ENCODE data around the gene SPINT4. TPM values are rescaled to one million over a fixed set of nuclear protein-coding genes. Genes with fewer than 3 reads are reported as not detected.
"Not testable (repeated sequence)": the region's sequence is repeated elsewhere in the genome, so short reads cannot be mapped to it uniquely, and the experiment has no call there.

The SPINT4 gene
- polyA plus RNA-seq, 12 donors = not detected

DNA sequence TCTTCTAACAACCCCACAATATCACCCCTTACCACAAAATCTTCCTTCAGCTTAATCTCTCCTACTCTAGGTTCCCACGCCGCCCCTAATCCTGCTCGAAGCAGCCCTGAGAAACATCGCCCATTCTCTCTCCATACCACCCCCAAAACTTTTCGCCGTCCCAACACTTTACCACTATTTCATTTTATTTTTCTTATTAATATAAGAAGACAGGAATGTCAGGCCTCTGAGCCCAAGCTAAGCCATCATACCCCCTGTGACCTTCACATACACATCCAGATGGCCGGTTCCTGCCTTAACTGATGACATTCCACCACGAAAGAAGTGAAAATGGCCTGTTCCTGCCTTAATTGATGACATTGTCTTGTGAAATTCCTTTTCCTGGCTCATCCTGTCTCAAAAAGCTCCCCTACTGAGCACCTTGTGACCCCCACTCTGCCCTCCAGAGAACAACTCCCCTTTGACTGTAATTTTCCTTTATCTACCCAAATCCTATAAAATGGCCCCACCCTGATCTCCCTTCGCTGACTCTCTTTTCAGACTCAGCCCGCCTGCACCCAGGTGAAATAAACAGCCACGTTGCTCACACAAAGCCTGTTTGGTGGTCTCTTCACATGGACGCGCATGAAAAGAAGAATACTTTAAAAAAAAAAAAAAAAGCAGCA, 42.6 kb downstream of the SPINT4 start:
- not testable (repeated sequence) for DNase-seq

DNA sequence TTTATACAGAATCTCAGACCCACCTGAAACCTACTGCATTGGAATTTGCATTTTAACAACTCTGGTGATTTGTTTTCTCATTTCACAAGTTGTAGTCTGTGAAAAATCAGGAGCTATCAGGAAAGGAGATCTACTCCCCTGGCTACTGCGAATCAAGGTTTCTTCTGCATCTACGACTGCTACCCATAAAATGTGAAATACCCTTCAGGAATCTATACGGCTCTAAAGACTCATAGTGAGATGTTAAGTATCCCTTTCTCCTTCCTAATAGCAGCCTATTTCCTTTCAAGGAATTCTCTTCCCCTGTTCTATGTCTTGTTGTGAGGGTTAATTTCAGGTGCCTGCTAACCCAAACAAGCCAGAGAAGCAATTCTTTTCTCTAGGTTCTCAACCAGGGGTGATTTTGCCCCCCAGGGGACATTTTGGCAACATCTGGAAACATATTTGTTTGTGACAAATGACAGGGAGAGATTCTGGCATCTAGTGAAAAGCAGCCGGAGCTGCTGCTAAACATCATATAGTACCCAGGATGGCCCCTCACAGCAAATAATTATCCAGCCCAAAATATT, 43.2 kb downstream of the SPINT4 start:
- no peak for DNase-seq

- DNase-seq = no peak
These were observed 43.8 kb downstream of the SPINT4 start for GRCh38 chr20:45765980-45766379.

- no peak for DNase-seq
These were observed 46.3 kb downstream of the SPINT4 start for GRCh38 chr20:45768479-45768878.

DNA sequence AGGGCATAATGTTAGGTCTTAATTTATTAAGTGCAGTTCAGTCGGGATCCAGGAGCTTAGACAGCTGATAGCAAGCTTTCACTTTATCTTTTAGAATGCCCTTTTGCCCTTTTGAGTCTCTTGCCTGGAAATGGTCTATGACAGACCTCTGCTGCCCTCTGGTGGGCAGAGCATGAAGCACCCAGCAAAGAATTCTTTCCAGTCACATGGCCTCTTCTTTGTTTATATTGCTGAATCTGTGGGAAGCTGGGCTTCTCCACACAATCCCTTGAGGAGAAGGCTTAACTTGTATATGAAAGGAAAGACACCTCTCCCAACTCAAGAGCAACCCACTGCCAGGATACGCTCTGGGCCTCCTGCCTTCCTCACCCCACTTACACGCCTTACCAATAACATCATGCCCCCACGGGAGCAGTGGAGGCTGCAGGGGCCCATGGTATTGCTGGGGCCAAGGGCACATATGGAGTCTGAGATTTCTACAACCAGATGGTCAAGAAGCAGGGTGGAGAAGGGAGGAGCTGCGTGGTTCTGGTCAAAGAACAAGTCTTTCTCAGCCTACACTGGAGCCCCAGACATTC, 49.1 kb downstream of the SPINT4 start:
- peak; percentile 85 for DNase-seq

GRCh38 chr20:45772693-45773092, 50.5 kb downstream of the SPINT4 start:
- no peak for DNase-seq

- no peak for DNase-seq
These were observed 52.8 kb downstream of the SPINT4 start for GRCh38 chr20:45774945-45775344.

- DNase-seq = no peak
These were observed 53.3 kb downstream of the SPINT4 start for GRCh38 chr20:45775411-45775810.

Other genes starting within 250 kb of the SPINT4 start
- gene SPINT3, start 206.7 kb upstream of the SPINT4 start, polyA plus RNA-seq (ENCODE audit: insufficient read length in 12 of 12) = not detected
- not detected for gene WFDC6, start 182.9 kb upstream of the SPINT4 start, polyA plus RNA-seq (ENCODE audit: insufficient read length in 12 of 12)
- gene EPPIN, start 174.9 kb upstream of the SPINT4 start, polyA plus RNA-seq (ENCODE audit: insufficient read length in 12 of 12) = under 1 TPM in 2 of 12 donors, not detected in 10; 0.07 to 0.11 TPM
- not detected for gene WFDC8, start 143.1 kb upstream of the SPINT4 start, polyA plus RNA-seq (ENCODE audit: insufficient read length in 12 of 12)
- gene WFDC10A, start 92.6 kb upstream of the SPINT4 start, polyA plus RNA-seq (ENCODE audit: insufficient read length in 12 of 12) = not detected
- gene WFDC9, start 91.1 kb upstream of the SPINT4 start, polyA plus RNA-seq (ENCODE audit: insufficient read length in 12 of 12) = not detected
- not detected for gene WFDC11, start 52.1 kb upstream of the SPINT4 start, polyA plus RNA-seq (ENCODE audit: insufficient read length in 12 of 12)
- gene WFDC13, start 20.3 kb upstream of the SPINT4 start, polyA plus RNA-seq (ENCODE audit: insufficient read length in 12 of 12) = under 1 TPM in 1 of 12 donors, not detected in 11; 0.13 TPM
- not detected for gene WFDC10B, start 17.3 kb upstream of the SPINT4 start, polyA plus RNA-seq (ENCODE audit: insufficient read length in 12 of 12)
- 1 to 10 TPM in 3 of 12 donors, under 1 TPM in 6, not detected in 3; 0.18 to 1.8 (median 0.74) TPM for gene WFDC3, start 69.5 kb downstream of the SPINT4 start, polyA plus RNA-seq (ENCODE audit: insufficient read length in 12 of 12)
- 10 to 100 TPM in 11 of 12 donors, not detected in 1; 33.2 to 55.0 (median 45.1) TPM for gene DNTTIP1, start 69.6 kb downstream of the SPINT4 start, polyA plus RNA-seq (ENCODE audit: insufficient read length in 12 of 12)
- 10 to 100 TPM in 11 of 12 donors, not detected in 1; 19.8 to 66.7 (median 30.8) TPM for gene UBE2C, start 90.3 kb downstream of the SPINT4 start, polyA plus RNA-seq (ENCODE audit: insufficient read length in 12 of 12)
- 1,000 to 10,000 TPM; 1,517 to 8,366 (median 5,425) TPM for gene TNNC2, start 105.0 kb downstream of the SPINT4 start, polyA plus RNA-seq (ENCODE audit: insufficient read length in 12 of 12)
- 10 to 100 TPM in 11 of 12 donors, not detected in 1; 14.4 to 30.9 (median 22.4) TPM for gene SNX21, start 111.5 kb downstream of the SPINT4 start, polyA plus RNA-seq (ENCODE audit: insufficient read length in 12 of 12)
- 10 to 100 TPM in 11 of 12 donors, not detected in 1; 14.1 to 28.6 (median 22.1) TPM for gene ACOT8, start 135.0 kb downstream of the SPINT4 start, polyA plus RNA-seq (ENCODE audit: insufficient read length in 12 of 12)
- gene ZSWIM3, start 135.3 kb downstream of the SPINT4 start, polyA plus RNA-seq (ENCODE audit: insufficient read length in 12 of 12) = 1 to 10 TPM in 10 of 12 donors, not detected in 2; 3.0 to 4.1 (median 3.5) TPM
- 10 to 100 TPM in 6 of 12 donors, 1 to 10 TPM in 5, not detected in 1; 5.0 to 14.3 (median 10.2) TPM for gene ZSWIM1, start 158.9 kb downstream of the SPINT4 start, polyA plus RNA-seq (ENCODE audit: insufficient read length in 12 of 12)
- gene SPATA25, start 165.3 kb downstream of the SPINT4 start, polyA plus RNA-seq (ENCODE audit: insufficient read length in 12 of 12) = 10 to 100 TPM in 1 of 12 donors, 1 to 10 TPM in 10, not detected in 1; 2.9 to 17.1 (median 6.7) TPM
- gene NEURL2, start 168.9 kb downstream of the SPINT4 start, polyA plus RNA-seq (ENCODE audit: insufficient read length in 12 of 12) = 10 to 100 TPM in 9 of 12 donors, 1 to 10 TPM in 2, not detected in 1; 8.2 to 20.2 (median 11.3) TPM
- 100 to 1,000 TPM in 1 of 12 donors, 10 to 100 TPM in 10, not detected in 1; 54.5 to 110 (median 60.1) TPM for gene CTSA, start 169.0 kb downstream of the SPINT4 start, polyA plus RNA-seq (ENCODE audit: insufficient read length in 12 of 12)
- gene PLTP, start 189.8 kb downstream of the SPINT4 start, polyA plus RNA-seq (ENCODE audit: insufficient read length in 12 of 12) = 10 to 100 TPM in 11 of 12 donors, not detected in 1; 13.1 to 54.0 (median 21.1) TPM
- gene PCIF1, start 212.3 kb downstream of the SPINT4 start, polyA plus RNA-seq (ENCODE audit: insufficient read length in 12 of 12) = 10 to 100 TPM in 11 of 12 donors, not detected in 1; 20.6 to 40.3 (median 22.7) TPM
- gene ZNF335, start 249.9 kb downstream of the SPINT4 start, polyA plus RNA-seq (ENCODE audit: insufficient read length in 12 of 12) = 10 to 100 TPM in 5 of 12 donors, 1 to 10 TPM in 6, not detected in 1; 6.4 to 16.5 (median 9.4) TPM